Memory B cell (primary cell): ENCODE results near the gene CDC42.
"Not testable (repeated sequence)": the region's sequence is repeated elsewhere in the genome, so short reads cannot be mapped to it uniquely, and the experiment has no call there.

Source experiments
- ATAC-seq: fragments of 150-1000 bp; cut with Tn5 transposase; 2 replicates; pipeline ENCODE4 v1.10.0; 2021; ENCODE audit warnings: low read depth, mild to moderate bottlenecking, moderate library complexity
- DNase-seq, 2 donors: peaks; one replicate each; pipeline ENCODE4 v3.0.0; 2022; ENCODE audit warnings: low spot score in 2 of 2
- H3K27ac Mint-ChIP-seq: one replicate; pipeline ENCODE4 v1.8.0; 2022; ENCODE audit warnings: mild to moderate bottlenecking, moderate library complexity, mixed read lengths
- H3K27me3 Mint-ChIP-seq: one replicate; pipeline ENCODE4 v1.8.0; 2022; ENCODE audit warnings: mixed read lengths
- H3K36me3 Mint-ChIP-seq: one replicate; pipeline ENCODE4 v1.8.0; 2022; ENCODE audit warnings: mild to moderate bottlenecking, mixed read lengths
- H3K4me1 Mint-ChIP-seq: one replicate; pipeline ENCODE4 v1.8.0; 2022; ENCODE audit warnings: mixed read lengths
- H3K4me3 Mint-ChIP-seq: one replicate; pipeline ENCODE4 v1.8.0; 2022; ENCODE audit warnings: mild to moderate bottlenecking, moderate library complexity, mixed read lengths
- H3K9me3 Mint-ChIP-seq: one replicate; pipeline ENCODE4 v1.8.0; 2022; ENCODE audit warnings: mixed read lengths

The CDC42 gene

DNA sequence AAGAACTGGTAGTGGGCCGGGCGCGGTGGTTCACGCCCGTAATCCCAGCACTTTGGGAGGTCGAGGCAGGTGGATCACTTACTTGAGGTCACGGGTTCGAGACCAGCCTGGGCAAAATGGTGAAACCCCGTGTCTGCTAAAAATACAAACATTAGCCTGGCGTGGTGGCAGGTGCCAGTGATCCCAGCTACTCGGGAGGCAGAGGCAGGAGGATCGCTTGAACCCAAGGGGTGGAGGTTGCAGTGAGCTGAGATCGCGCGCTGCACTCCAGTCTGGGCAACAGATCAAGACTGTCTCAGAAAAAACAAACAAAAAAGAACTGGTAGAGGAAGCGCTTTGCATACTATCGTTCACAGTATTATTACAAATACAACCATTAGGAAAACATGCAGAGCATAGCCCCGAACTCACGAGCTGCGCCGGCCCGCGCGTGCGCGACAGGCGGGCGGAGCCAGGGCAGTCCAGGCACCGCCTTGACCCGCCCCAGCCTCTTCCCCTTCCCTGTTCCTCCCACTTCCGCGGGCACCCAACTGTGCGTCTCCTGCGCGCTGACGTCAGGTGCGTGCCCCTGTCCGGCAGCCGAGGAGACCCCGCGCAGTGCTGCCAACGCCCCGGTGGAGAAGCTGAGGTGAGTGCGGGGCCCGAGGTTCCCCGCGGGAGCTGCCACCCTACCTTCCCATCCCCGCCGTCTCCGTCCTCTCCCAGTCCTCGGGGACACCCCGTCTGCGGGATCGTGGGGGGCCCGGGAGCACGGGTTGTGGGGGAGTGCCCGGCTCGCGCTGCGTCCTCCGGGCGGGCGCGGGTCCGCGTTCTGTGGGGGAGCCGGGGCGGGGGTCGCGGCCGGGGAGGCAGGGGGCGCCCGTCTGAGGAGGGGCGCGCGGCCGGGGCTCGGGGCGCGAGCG, at the start of gene CDC42:
CDC42 (plus strand) TSS at position 595 of the 902 bp plus-strand sequence. CDS start 25,770 bp downstream, outside the sequence.
- H3K27ac Mint-ChIP-seq = peak within 1 kb of the TSS; percentile 99

DNA sequence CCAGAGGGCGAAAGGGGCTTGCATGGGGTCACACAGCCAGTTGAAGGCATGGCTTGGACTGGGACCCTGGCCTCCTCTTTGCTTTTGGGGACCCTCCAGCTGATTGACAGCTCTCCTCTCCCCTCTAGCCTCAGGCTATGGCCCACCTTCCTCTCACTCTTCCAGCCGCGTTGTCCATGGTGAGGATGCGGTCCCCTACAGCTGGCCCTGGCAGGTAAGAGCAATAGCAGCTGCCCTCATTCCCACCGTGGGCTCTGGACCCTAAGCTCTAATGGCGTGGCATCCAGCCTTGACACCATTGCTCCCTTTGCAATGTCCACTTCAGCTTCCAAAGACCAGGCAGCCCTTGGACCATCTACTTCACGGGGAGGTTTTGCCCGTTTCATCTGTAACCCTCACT, 49.6 kb upstream of the CDC42 start:
- ATAC-seq, H3K27ac Mint-ChIP-seq, H3K27me3 Mint-ChIP-seq, H3K4me1 Mint-ChIP-seq, H3K36me3 Mint-ChIP-seq, H3K4me3 Mint-ChIP-seq, DNase-seq, H3K9me3 Mint-ChIP-seq: not testable (repeated sequence)

More for the DNA sequence above, at the start of gene CDC42:
- ATAC-seq (peak; percentile 87), DNase-seq (peak; percentile 96 to 98)
- Mint-ChIP-seq H3K36me3 (peaks cover 9% of the 10 kb centered on the region), H3K27me3 (no peaks in the 10 kb centered on the region), H3K9me3 (no peaks in the 10 kb centered on the region), H3K4me1 (peaks cover 23% of the 10 kb centered on the region), H3K4me3 (peak within 1 kb of the TSS; percentile 98)

DNA sequence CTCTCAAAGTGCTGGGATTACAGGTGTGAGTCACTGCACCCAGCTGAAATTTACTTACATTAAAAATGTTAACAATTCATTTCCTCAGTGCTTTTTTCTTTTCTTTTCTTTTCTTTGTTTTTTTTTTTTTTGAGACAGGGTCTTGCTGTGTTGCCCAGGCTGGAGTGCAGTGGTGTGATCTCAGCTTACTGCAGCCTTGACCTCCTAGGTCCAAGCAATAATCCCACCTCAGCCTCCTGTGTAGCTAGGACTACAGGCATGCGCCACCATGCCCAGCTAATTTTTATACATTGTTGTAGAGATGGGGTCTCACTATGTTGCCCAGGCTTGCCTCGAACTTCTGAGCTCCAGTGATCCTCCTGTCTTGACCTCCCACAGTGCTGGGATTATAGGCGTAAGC, 48.5 kb upstream of the CDC42 start:
- not testable (repeated sequence) for H3K27ac Mint-ChIP-seq, DNase-seq, ATAC-seq, H3K9me3 Mint-ChIP-seq, H3K4me1 Mint-ChIP-seq, H3K36me3 Mint-ChIP-seq, H3K4me3 Mint-ChIP-seq, H3K27me3 Mint-ChIP-seq

DNA sequence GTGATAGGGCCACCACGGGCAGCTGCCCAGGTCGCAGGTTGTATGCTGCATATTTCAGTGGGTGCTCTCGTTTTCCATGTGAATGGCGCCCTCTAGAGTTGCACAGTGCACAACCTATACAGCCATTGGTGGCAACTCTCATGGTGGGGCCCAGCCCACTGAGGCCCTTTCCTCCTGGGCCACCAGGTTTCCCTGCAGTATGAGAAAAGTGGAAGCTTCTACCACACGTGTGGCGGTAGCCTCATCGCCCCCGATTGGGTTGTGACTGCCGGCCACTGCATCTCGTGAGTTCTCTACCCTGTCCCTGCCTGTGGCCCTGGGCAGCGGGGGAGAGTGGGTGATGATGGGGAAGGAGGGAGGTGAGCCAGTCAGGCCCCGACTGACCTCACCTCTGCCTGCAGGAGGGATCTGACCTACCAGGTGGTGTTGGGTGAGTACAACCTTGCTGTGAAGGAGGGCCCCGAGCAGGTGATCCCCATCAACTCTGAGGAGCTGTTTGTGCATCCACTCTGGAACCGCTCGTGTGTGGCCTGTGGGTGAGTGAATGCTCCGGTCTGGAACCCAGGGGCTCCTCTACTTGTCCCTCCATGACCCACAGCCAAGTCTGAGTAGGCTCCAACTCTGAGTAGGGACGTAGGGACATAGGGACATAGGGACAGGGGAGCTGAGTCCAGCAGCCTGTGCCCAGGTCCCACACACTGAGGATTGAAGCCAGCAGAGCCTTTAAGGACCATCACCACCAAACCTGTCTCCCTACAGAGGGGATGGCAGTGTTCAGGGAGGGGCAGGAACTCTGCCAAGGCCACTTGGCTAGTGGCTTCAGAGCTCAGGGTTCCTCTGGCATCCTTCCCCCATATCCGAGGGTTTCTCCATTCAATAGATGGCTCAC, 47.0 kb upstream of the CDC42 start:
- not testable (repeated sequence) for H3K9me3 Mint-ChIP-seq, ATAC-seq, H3K27ac Mint-ChIP-seq, H3K27me3 Mint-ChIP-seq, H3K4me3 Mint-ChIP-seq, H3K4me1 Mint-ChIP-seq, DNase-seq, H3K36me3 Mint-ChIP-seq

DNA sequence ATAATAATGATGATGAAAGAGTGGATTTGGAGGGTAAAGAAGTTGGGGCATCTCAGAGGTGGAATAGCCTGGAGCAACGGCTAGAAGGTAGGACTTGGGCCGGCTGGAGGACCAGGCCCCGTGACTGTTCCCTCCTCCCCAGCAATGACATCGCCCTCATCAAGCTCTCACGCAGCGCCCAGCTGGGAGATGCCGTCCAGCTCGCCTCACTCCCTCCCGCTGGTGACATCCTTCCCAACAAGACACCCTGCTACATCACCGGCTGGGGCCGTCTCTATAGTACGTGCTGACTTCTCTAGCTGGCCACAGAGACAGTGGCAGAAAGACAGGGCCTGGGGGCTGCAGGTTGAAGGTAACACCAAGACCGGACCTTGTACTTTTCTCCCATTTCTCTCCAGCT, 45.8 kb upstream of the CDC42 start:
- DNase-seq, H3K4me1 Mint-ChIP-seq, H3K36me3 Mint-ChIP-seq, H3K27ac Mint-ChIP-seq, H3K27me3 Mint-ChIP-seq, ATAC-seq, H3K9me3 Mint-ChIP-seq, H3K4me3 Mint-ChIP-seq: not testable (repeated sequence)

DNA sequence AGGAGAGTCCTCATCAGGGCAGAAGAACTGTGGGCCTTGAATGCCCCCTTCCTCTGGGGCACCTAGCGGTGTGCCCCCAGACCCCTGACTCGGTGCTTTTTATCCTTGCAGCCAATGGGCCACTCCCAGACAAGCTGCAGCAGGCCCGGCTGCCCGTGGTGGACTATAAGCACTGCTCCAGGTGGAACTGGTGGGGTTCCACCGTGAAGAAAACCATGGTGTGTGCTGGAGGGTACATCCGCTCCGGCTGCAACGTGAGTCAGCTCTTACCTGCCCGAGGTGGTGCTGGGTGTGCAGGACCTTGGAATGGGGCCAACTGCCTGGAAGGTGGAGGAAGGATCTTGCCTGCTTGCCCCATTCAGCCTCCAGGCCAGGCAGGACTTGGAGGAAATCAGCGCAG, 45.2 kb upstream of the CDC42 start:
- ATAC-seq = not testable (repeated sequence)

DNA sequence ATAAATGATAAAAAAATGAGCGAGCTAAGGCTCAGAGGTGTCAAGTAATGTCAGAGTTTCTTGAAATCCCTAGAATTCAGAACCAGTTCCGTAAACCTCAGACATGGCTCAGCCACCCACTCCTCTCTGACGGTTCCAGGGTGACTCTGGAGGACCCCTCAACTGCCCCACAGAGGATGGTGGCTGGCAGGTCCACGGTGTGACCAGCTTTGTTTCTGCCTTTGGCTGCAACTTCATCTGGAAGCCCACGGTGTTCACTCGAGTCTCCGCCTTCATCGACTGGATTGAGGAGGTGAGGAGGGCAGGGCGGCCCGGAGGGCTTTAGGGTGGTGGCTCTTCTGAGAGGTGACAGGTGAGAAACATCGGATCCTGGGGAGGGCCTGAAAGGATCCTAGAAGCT, 42.9 kb upstream of the CDC42 start:
- not testable (repeated sequence) for H3K27ac Mint-ChIP-seq, H3K27me3 Mint-ChIP-seq, H3K9me3 Mint-ChIP-seq, ATAC-seq, H3K4me3 Mint-ChIP-seq, H3K36me3 Mint-ChIP-seq, DNase-seq, H3K4me1 Mint-ChIP-seq

More for the DNA sequence above, 45.2 kb upstream of the CDC42 start:
- not testable (repeated sequence) for H3K27ac Mint-ChIP-seq, H3K4me3 Mint-ChIP-seq, H3K4me1 Mint-ChIP-seq, DNase-seq, H3K27me3 Mint-ChIP-seq, H3K9me3 Mint-ChIP-seq, H3K36me3 Mint-ChIP-seq

DNA sequence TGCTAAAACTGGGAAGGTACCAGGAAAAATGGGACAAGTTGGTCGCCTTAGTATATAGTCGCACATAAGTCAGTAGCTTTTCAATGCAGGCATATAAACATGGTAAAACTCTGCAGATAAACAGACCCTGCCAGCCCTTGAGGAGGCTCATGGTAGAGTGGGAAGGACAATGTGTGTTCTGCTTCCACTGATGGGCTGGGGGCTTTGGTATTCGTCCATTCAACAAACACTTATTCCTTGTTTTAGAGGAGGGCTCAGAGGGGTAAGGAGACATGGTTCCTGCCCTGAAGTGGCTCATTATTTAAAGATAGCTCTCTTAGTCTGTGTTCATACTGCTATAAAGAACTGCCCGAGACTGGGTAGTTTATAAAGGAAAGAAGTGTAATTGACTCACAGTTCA, 39.8 kb upstream of the CDC42 start:
- H3K27me3 Mint-ChIP-seq, ATAC-seq, H3K4me3 Mint-ChIP-seq, H3K9me3 Mint-ChIP-seq, H3K4me1 Mint-ChIP-seq, H3K27ac Mint-ChIP-seq, H3K36me3 Mint-ChIP-seq, DNase-seq: not testable (repeated sequence)

DNA sequence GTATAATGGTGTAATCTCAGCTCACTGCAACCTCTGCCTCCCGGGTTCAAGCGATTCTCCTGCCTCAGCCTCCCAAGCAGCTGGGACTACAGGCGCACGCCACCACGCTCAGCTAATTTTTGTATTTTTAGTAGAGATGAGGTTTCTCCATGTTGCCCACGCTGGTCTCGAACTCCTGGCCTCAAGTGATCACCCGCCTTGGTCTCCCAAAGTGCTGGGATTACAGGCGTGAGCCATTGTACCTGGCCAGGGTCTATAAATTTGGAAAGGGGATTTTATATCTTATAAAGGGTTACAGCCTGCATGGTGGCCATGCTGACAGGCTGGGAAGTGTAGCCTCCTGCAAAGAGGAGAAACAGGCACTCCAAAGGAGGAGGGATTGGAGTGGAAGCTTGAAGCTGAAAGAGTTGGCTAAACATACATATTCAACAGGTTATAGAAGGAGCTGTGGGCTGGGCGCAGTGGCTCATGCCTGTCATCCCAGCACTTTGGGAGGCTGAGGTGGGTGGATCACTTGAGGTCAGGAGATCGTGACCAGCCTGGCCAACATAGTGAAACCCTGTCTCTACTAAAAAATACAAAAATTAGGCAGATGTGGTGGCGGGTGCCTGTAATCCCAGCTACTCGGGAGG, 37.8 kb upstream of the CDC42 start:
- not testable (repeated sequence) for H3K4me3 Mint-ChIP-seq, H3K36me3 Mint-ChIP-seq, ATAC-seq, H3K27me3 Mint-ChIP-seq, H3K9me3 Mint-ChIP-seq, H3K27ac Mint-ChIP-seq, DNase-seq
- peaks cover 11% of the 10 kb centered on the region for H3K4me1 Mint-ChIP-seq

DNA sequence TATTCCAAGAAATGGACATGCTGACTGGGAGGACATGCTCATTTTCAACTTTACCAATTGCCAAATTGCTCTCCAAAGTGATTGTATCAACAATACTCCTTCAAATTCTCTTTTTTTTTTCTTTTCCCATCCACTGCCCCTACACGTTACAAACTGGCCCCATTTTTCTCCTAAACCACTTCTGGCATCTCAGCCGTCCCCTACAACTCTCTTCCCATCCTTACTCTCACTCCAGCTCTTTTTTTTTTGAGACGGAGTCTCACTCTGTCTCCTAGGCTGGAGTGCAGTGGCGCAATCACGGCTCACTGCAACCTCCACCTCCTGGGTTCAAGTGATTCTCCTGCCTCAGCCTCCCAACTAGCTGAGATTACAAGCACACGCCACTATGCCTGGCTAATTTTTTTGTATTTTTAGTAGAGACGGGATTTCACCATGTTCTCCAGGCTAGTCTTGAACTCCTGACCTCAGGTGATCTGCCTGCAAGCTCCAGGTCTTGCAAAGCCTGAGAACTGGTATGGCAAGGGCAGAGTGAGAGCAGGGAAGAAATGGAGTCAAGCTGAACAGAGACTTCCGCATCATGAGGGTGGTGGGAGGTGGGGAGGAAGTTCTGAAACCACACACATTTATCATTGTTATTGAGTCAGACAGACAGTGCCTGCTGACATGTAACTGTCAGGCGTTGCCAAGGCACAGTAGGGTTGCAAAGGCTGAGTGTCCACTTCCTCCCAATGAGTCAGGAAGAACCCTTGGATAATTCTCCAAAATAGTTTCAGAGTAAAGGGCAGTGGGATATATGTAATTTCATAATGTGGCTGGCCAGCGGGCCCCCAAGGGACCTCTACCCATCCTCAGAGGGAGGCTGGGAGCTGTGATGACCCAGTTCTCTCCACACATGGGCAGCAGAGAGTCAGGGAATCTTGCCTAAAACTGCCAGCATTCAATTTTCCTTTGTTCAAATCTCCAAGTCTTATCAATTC, 33.6 kb upstream of the CDC42 start:
- H3K9me3 Mint-ChIP-seq = no peaks in the 10 kb centered on the region
- peaks cover 18% of the 10 kb centered on the region for H3K4me1 Mint-ChIP-seq
- no peaks in the 10 kb centered on the region for H3K36me3 Mint-ChIP-seq
- H3K4me3 Mint-ChIP-seq = peak overlapping the region; percentile 49
- DNase-seq = peak; percentile 47 to 58
- H3K27me3 Mint-ChIP-seq = no peaks in the 10 kb centered on the region
- peak overlapping the region; percentile 94 for H3K27ac Mint-ChIP-seq
- ATAC-seq = peak; percentile 95

DNA sequence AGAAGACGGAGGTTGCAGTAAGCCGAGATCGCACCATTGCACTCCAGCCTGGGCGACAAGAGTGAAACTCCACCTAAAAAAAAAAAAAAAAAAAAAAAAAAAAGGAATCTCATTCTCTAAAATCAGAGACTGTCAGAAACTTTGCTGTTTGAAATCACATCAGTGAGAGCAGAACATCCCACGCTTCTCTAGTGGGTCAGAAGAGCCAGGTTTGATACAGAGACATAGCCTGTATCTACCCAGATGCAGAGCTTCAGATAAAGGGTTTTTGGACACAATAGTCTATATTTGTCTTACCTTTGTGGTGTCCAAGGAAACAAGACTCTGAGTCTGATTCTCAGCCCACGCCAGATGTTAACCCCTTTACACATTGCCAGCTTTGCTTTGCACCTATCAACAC, 31.4 kb upstream of the CDC42 start:
- no peak overlapping the region for H3K27ac Mint-ChIP-seq

DNA sequence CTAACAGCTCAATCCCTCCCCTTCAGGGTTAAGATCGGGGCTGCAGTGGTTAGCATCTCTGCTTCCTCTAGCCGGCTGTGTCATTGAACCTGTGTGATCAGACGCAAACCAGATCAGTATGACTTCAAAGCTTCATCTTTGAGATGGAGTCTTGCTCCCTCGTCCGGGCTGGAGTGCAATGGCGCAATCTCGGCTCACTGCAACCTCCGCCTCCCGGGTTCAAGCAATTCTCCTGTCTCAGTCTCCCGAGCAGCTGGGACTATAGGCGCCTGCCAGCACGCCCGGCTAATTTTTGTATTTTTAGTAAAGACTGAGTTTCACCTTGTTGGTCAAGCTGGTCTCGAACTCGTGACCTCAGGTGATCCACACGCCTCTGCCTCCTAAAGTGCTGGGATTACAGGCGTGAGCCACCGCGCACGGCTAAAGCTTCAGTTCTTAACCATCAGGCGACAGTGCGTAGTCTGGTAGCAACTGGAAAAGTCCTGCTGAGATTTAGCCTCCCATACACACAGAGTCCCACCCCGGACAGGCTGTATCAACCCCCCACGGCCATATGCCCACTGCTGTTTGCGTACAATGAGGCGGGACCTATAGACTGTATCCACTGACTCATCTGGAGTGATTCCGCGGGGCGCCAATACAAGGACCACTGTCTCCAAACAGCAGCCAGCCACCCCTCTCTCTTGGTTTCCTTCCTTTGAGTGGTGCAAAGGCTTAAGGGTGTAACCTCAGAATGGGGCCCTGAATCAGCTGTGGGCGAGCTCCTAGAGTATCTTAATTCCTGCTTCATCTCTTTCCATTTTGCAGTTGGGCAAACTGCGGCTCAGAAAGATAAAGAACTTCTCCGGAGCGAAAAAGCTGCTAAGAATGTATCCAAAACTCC, 27.8 kb upstream of the CDC42 start:
- H3K4me3 Mint-ChIP-seq = peak overlapping the region; percentile 91
- ATAC-seq (peak; percentile 38), DNase-seq (peak; percentile 41 to 49)
- H3K9me3 Mint-ChIP-seq = no peaks in the 10 kb centered on the region
- H3K4me1 Mint-ChIP-seq = peaks cover 24% of the 10 kb centered on the region
- H3K27me3 Mint-ChIP-seq = no peaks in the 10 kb centered on the region
- peaks cover 4% of the 10 kb centered on the region for H3K36me3 Mint-ChIP-seq
- peak overlapping the region; percentile 98 for H3K27ac Mint-ChIP-seq

More for the DNA sequence above, 31.4 kb upstream of the CDC42 start:
- H3K9me3 Mint-ChIP-seq = no peaks in the 10 kb centered on the region
- ATAC-seq (no peak), DNase-seq (no peak)
- peaks cover 2% of the 10 kb centered on the region for H3K36me3 Mint-ChIP-seq
- peaks cover 29% of the 10 kb centered on the region for H3K4me1 Mint-ChIP-seq
- no peaks in the 10 kb centered on the region for H3K27me3 Mint-ChIP-seq
- no peak overlapping the region for H3K4me3 Mint-ChIP-seq
